B cell (primary cell): ENCODE data around the gene TMC3. TPM values are rescaled to one million over a fixed set of nuclear protein-coding genes. Genes with fewer than 3 reads are reported as not detected.
A peak's percentile ranks its signal among the peaks of the same experiment; 100 is the strongest.

ENCODE experiments used
- ATAC-seq: fragments of 200-7000 bp; cut with Tn5 transposase; one replicate; pipeline ENCODE4 v1.10.0; 2021; ENCODE audit warnings: low read depth, mild to moderate bottlenecking, moderate number of reproducible peaks, moderate library complexity
- CTCF ChIA-PET: fragments of 350-600 bp; sonication (Branson Sonifier 250); formaldehyde crosslinking; loops from one replicate; lab custom pipeline; 2021; ENCODE audit warnings: antibody characterized with exemption, inconsistent platforms; lab: Charles Lee
- POLR2A ChIA-PET: fragments of 350-600 bp; sonication (Branson Sonifier 250); formaldehyde crosslinking; loops from one replicate; lab custom pipeline; 2021; ENCODE audit warnings: antibody characterized with exemption; lab: Charles Lee
- DNase-seq: peaks from one replicate; pipeline ENCODE4 v3.0.0; 2013
- H2AFZ ChIP-seq: 2 replicates; pipeline ENCODE4 v1.6.1; 2012; ENCODE audit warnings: mild to moderate bottlenecking, low read depth, low read length; ENCODE audit not compliant: insufficient read depth, poor library complexity, severe bottlenecking
- H3K27ac ChIP-seq, 2 donors: 1 replicate in 1 of 2; 2 replicates in 1 of 2; pipeline ENCODE4 v1.5.1; 2012 to 2013; ENCODE audit warnings: low read length in 2 of 2, mild to moderate bottlenecking in 2 of 2, moderate library complexity in 1 of 2
- H3K27me3 ChIP-seq, 4 experiments: fragments of 200-600 bp in 1 of 4; sonication (generic) in 1 of 4; replicated peaks in 1 of 4; 1 replicate in 2 of 4; 2 replicates in 2 of 4; pipeline versions ENCODE4 v1.6.1 to v1.7.0; 2013 to 2016; ENCODE audit warnings: low read length in 3 of 4, mild to moderate bottlenecking in 2 of 4, mixed read lengths in 1 of 4, moderate library complexity in 1 of 4; ENCODE audit not compliant: insufficient read depth in 4 of 4, control insufficient read depth in 3 of 4; ENCODE audit errors: control extremely low read depth in 1 of 4
- H3K36me3 ChIP-seq, 2 experiments: replicated peaks in 1 of 2; 1 replicate in 1 of 2; 2 replicates in 1 of 2; pipeline versions ENCODE4 v1.6.1 to v1.7.1; 2013; ENCODE audit warnings: low read length in 1 of 2; ENCODE audit not compliant: insufficient read depth in 2 of 2, control insufficient read depth in 1 of 2; ENCODE audit errors: control extremely low read depth in 1 of 2, extremely low read depth in 1 of 2
- H3K4me1 ChIP-seq, 2 donors: fragments of 200-600 bp in 1 of 2; sonication (generic) in 1 of 2; 1 replicate in 1 of 2; 2 replicates in 1 of 2; pipeline versions ENCODE4 v1.5.1 to v1.6.1; 2013 to 2017; ENCODE audit warnings: low read length in 2 of 2; ENCODE audit not compliant: control insufficient read depth in 2 of 2, insufficient read depth in 2 of 2
- H3K4me2 ChIP-seq: replicated peaks from 2 replicates; pipeline ENCODE3; 2012; ENCODE audit warnings: mild to moderate bottlenecking, low read depth, low read length; ENCODE audit not compliant: poor library complexity, severe bottlenecking
- H3K4me3 ChIP-seq, 5 experiments: fragments of 200-600 bp in 1 of 5; sonication (generic) in 1 of 5; 1 replicate in 3 of 5; 2 replicates in 2 of 5; pipeline versions ENCODE4 v1.5.1 to v1.7.0; 2011 to 2016; ENCODE audit warnings: low read length in 4 of 5, mild to moderate bottlenecking in 4 of 5, low read depth in 2 of 5, control low read depth in 1 of 5, moderate library complexity in 1 of 5; ENCODE audit not compliant: insufficient read depth in 1 of 5; ENCODE audit errors: control extremely low read depth in 1 of 5, extremely low read depth in 1 of 5
- H3K79me2 ChIP-seq: fragments of 200-600 bp; sonication (generic); one replicate; pipeline ENCODE4 v1.6.0; 2016; ENCODE audit warnings: low read length; ENCODE audit not compliant: control insufficient read depth, insufficient read depth
- H3K9ac ChIP-seq: fragments of 200-600 bp; sonication (generic); 2 replicates; pipeline ENCODE4 v1.6.1; 2017; ENCODE audit warnings: mild to moderate bottlenecking, low read length, moderate library complexity
- H3K9me3 ChIP-seq, 3 donors: one replicate each; pipeline versions ENCODE4 v1.6.1 to v1.7.1; 2013; ENCODE audit warnings: low read length in 2 of 3; ENCODE audit not compliant: control insufficient read depth in 2 of 3, insufficient read depth in 1 of 3; ENCODE audit errors: control extremely low read depth in 1 of 3
- H4K20me1 ChIP-seq: 2 replicates; pipeline ENCODE4 v1.6.0; 2012; ENCODE audit warnings: mild to moderate bottlenecking, low read length; ENCODE audit not compliant: insufficient read depth, control insufficient read depth, poor library complexity, severe bottlenecking
- H3K27ac Mint-ChIP-seq: one replicate; pipeline ENCODE4 v1.8.0; 2021; ENCODE audit warnings: mixed read lengths
- H3K27me3 Mint-ChIP-seq: one replicate; pipeline ENCODE4 v1.8.0; 2021; ENCODE audit warnings: mixed read lengths
- H3K4me1 Mint-ChIP-seq: one replicate; pipeline ENCODE4 v1.8.0; 2021; ENCODE audit warnings: mixed read lengths
- H3K4me3 Mint-ChIP-seq: one replicate; pipeline ENCODE4 v1.8.0; 2021; ENCODE audit warnings: mixed read lengths
- H3K9me3 Mint-ChIP-seq: one replicate; pipeline ENCODE4 v1.8.0; 2022; ENCODE audit warnings: mixed read lengths; ENCODE audit not compliant: insufficient read depth
- CTCF ChIP-seq: fragments of 200-600 bp; IDR thresholded peaks from one replicate; pipeline ENCODE4 v1.8.0; 2022; ENCODE audit warnings: antibody characterized with exemption, mild to moderate bottlenecking
- EZH2 ChIP-seq: IDR thresholded peaks from 2 replicates; pipeline ENCODE4 v1.6.1; 2012; ENCODE audit warnings: borderline replicate concordance, low read depth, mild to moderate bottlenecking, moderate library complexity, low read length; ENCODE audit not compliant: insufficient read depth, poor library complexity, severe bottlenecking
- WGBS: methylation state at CpG from one replicate; pipeline ENCODE4 v1.1.5; 2013; ENCODE audit warnings: missing lambda C conversion rate; ENCODE audit not compliant: insufficient coverage; 5-methylcytosine and 5-hydroxymethylcytosine counted together
- intact Hi-C: fragments of 100-400 bp; cut with micrococcal nuclease; formaldehyde crosslinking; loops from one replicate; pipeline ENCODE4 v1.10.0; 2022
- polyA plus RNA-seq: library from polyadenylated mRNA; depleted of rRNA; stranded (reverse); fragments of >200 nt; gene quantifications from 2 replicates; pipeline ENCODE4 v1.2.3, GENCODE V29; 2012
- total RNA-seq, 2 donors: library from RNA; stranded (reverse); fragments of 120-200 nt in 1 of 2; gene quantifications; 1 replicate in 1 of 2; 2 replicates in 1 of 2; pipeline versions ENCODE4 v1.2.3 to v1.2.4, GENCODE V29; 2013 to 2022

The TMC3 gene
- total and polyA plus RNA-seq, 2 donors (not counting 1 experiment from before 2014, with no cell fraction given): not detected

- Histone ChIP-seq H3K4me1 (peaks cover 79 to 85% of the 10 kb centered on the region in 2 donors), H3K79me2 (peaks cover 33% of the 10 kb centered on the region), H3K4me2 (no peak overlapping the region), H3K4me3 (no peak overlapping the region), H2AFZ (no peak overlapping the region), H3K36me3 (peaks cover 0 to 56% of the 10 kb centered on the region in 2 experiments), H3K27me3 (no peaks in the 10 kb centered on the region), H3K9ac (no peak overlapping the region), H4K20me1 (peaks cover 24% of the 10 kb centered on the region), H3K27ac (peak overlapping the region; percentile 56 to 88), H3K9me3 (no peaks in the 10 kb centered on the region)
- POLR2A ChIA-PET: interaction anchor here (0.8 kb wide), 1 partner anchor 15 kb away, joined by 12 read pairs; no protein-coding TSS in a partner anchor
- TF ChIP-seq CTCF (no peak), EZH2 (no peak)
- ATAC-seq (no peak), DNase-seq (no peak)
- Mint-ChIP-seq H3K27ac (peak overlapping the region; percentile 94), H3K27me3 (no peaks in the 10 kb centered on the region), H3K9me3 (no peaks in the 10 kb centered on the region), H3K4me1 (peaks cover 91% of the 10 kb centered on the region), H3K4me3 (no peak overlapping the region)
- intact Hi-C loops: no loop called here
- WGBS: 80% methylated on average over 2 of the region's 5 CpGs
- CTCF ChIA-PET: interaction anchor here (1.0 to 2.2 kb wide), 2 partner anchors 39 to 48 kb away, joined by 4 to 6 read pairs; no protein-coding TSS in a partner anchor
These were observed 59.6 kb downstream of the TMC3 start for GRCh38 chr15:81314378-81314777.

- H3K9me3 Mint-ChIP-seq: no peaks in the 10 kb centered on the region
- H3K27ac ChIP-seq: peak overlapping the region; percentile 66 to 88
- H3K4me1 Mint-ChIP-seq: peaks cover 90% of the 10 kb centered on the region
- no peaks in the 10 kb centered on the region for H3K9me3 ChIP-seq
- no peak overlapping the region for H3K9ac ChIP-seq
- H3K4me2 ChIP-seq: peak overlapping the region; percentile 69
- peak overlapping the region; percentile 87 for H3K27ac Mint-ChIP-seq
- no peak for DNase-seq
- intact Hi-C loops: no loop called here
- CTCF ChIA-PET: interaction anchor here (1.0 to 2.2 kb wide), 3 partner anchors 11 to 47 kb away, joined by 3 to 6 read pairs (median 4); no protein-coding TSS in a partner anchor
- H2AFZ ChIP-seq: no peak overlapping the region
- peaks cover 0 to 57% of the 10 kb centered on the region in 2 experiments for H3K36me3 ChIP-seq
- 83% methylated on average over 1 of the region's 5 CpGs for WGBS
- ATAC-seq: no peak
- H3K4me3 ChIP-seq: no peak overlapping the region
- no peaks in the 10 kb centered on the region for H3K27me3 Mint-ChIP-seq
- peaks cover 72 to 78% of the 10 kb centered on the region in 2 donors for H3K4me1 ChIP-seq
- no peaks in the 10 kb centered on the region for H3K27me3 ChIP-seq
- peaks cover 24% of the 10 kb centered on the region for H4K20me1 ChIP-seq
- POLR2A ChIA-PET: no interaction called here
- peaks cover 27% of the 10 kb centered on the region for H3K79me2 ChIP-seq
- TF ChIP-seq CTCF (no peak), EZH2 (no peak)
- no peak overlapping the region for H3K4me3 Mint-ChIP-seq
These were observed 60.3 kb downstream of the TMC3 start for GRCh38 chr15:81313686-81314085.
